Lower lobe of right lung (tissue), 2 donors: ENCODE results near the gene TOP2A. TPM values are rescaled to one million over a fixed set of nuclear protein-coding genes. Genes with fewer than 3 reads are reported as not detected.

Experiments
- ATAC-seq, 2 donors: fragments of 200-7000 bp; cut with Tn5 transposase; one replicate each; pipeline ENCODE4 v1.9.1; 2020 to 2022; ENCODE audit warnings: mild to moderate bottlenecking in 2 of 2, moderate library complexity in 2 of 2
- DNase-seq: peaks from one replicate; pipeline ENCODE4 v3.0.0-alpha.2; 2020
- H3K27ac ChIP-seq: fragments of 200-600 bp; one replicate; pipeline ENCODE4 v1.8.0; 2022
- H3K27me3 ChIP-seq: fragments of 200-600 bp; one replicate; pipeline ENCODE4 v1.8.0; 2022; ENCODE audit warnings: low read depth
- H3K36me3 ChIP-seq: fragments of 200-600 bp; one replicate; pipeline ENCODE4 v1.8.0; 2022; ENCODE audit warnings: mild to moderate bottlenecking
- H3K4me1 ChIP-seq: fragments of 200-600 bp; one replicate; pipeline ENCODE4 v1.8.0; 2022
- H3K4me3 ChIP-seq: fragments of 200-600 bp; one replicate; pipeline ENCODE4 v1.8.0; 2022; ENCODE audit warnings: mild to moderate bottlenecking
- H3K9me3 ChIP-seq: fragments of 200-600 bp; one replicate; pipeline ENCODE4 v1.8.0; 2022
- intact Hi-C: fragments of 100-400 bp; cut with DNase I; formaldehyde crosslinking; loops from one replicate; pipeline ENCODE4 v1.11.0; 2022
- total RNA-seq: library from RNA; stranded (reverse); fragmentation: NEBNext Ultra II Directional; extraction: Animal tissue kit (Norgen Biotek cat#: 25700); gene quantifications from one replicate; pipeline ENCODE4 v1.2.1, GENCODE V29; 2021
- TF ChIP-seq, protein P1 (sequence below): fragments of 200-600 bp; IDR thresholded peaks from one replicate; pipeline ENCODE4 v1.8.0; 2022; ENCODE audit warnings: antibody characterized with exemption, mild to moderate bottlenecking
- donor health status: DM: no; HTN: yes; CAD: no; lungs with severe emphysema.

The TOP2A gene
- total RNA-seq, 1 donor from 2014 or later = 6.7 TPM

DNA sequence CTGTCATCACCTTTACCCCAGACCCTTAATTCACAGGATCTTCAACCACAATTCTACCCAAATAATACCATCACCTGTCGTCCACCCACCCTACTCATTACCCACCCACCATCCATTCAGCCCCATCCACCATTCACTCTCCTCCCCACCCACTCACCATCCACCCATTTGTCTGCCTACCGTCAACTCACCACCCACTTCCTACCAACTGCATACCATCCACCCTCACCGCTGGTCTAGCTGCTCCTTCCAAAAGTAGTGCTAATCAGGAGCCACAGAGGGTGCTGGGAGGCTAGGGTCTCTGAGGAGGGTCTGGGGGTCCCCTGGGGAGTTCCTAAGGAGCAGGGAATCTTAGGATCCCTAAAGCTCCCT is 13.5 kb upstream of the TOP2A start:
- Histone ChIP-seq H3K27ac (no peak overlapping the region), H3K36me3 (no peaks in the 10 kb centered on the region), H3K27me3 (no peaks in the 10 kb centered on the region), H3K4me1 (peaks cover 12% of the 10 kb centered on the region), H3K9me3 (no peaks in the 10 kb centered on the region), H3K4me3 (no peak overlapping the region)
- ATAC-seq (no peak), DNase-seq (no peak)
- TF ChIP-seq, protein P1, sequence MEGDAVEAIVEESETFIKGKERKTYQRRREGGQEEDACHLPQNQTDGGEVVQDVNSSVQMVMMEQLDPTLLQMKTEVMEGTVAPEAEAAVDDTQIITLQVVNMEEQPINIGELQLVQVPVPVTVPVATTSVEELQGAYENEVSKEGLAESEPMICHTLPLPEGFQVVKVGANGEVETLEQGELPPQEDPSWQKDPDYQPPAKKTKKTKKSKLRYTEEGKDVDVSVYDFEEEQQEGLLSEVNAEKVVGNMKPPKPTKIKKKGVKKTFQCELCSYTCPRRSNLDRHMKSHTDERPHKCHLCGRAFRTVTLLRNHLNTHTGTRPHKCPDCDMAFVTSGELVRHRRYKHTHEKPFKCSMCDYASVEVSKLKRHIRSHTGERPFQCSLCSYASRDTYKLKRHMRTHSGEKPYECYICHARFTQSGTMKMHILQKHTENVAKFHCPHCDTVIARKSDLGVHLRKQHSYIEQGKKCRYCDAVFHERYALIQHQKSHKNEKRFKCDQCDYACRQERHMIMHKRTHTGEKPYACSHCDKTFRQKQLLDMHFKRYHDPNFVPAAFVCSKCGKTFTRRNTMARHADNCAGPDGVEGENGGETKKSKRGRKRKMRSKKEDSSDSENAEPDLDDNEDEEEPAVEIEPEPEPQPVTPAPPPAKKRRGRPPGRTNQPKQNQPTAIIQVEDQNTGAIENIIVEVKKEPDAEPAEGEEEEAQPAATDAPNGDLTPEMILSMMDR = no peak
- intact Hi-C loops = no loop called here

DNA sequence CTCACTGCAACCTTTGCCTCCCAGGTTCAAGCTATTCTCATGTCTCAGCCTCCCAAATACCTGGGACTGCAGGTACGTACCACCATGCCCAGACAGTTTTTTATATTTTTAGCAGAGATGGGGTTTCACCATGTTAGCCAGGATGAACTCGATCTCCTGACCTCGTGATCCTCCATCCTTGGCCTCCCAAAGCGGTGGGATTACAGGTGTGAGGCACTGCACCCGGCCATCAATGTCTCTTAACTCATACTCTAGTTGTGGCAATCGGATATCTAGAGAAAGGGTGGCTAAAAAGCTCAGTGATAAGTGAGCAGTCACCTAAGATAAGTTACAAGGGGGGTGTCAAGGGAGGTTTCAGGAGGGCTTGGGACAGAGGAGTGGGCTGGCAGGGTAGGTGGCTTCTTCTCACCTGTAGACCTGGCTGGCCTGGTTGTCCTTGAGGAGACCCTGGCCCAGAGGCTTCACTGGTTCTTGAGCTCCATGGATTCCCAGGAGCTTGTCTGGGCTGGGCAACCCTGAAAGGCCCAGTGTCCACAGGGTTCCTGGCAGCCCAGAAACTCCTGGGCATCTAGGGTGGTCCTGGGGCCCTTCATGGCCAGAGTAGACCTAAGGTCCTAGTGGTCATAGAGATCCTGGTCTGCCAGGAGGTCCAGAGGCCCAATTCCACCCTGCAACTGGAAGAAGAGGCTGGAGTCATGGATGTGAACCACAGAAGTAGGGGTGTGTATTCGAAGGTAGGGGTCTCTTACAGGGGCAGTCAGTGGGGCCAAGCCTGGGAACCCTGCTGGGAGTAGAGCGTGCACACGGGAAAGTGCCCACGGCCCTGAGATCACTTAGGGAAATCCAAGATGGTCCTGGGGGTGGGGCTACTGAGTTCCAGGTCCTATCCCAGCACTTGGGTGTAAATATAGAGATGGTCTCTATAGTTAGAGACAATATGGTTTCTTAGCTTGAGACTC is 12.9 kb upstream of the TOP2A start:
- intact Hi-C loops = no loop called here
- Histone ChIP-seq H3K36me3 (no peaks in the 10 kb centered on the region), H3K4me1 (peaks cover 12% of the 10 kb centered on the region), H3K27ac (no peak overlapping the region), H3K9me3 (no peaks in the 10 kb centered on the region), H3K27me3 (no peaks in the 10 kb centered on the region), H3K4me3 (no peak overlapping the region)
- DNase-seq = no peak
- TF ChIP-seq, protein P1 = no peak
- no peak for ATAC-seq

DNA sequence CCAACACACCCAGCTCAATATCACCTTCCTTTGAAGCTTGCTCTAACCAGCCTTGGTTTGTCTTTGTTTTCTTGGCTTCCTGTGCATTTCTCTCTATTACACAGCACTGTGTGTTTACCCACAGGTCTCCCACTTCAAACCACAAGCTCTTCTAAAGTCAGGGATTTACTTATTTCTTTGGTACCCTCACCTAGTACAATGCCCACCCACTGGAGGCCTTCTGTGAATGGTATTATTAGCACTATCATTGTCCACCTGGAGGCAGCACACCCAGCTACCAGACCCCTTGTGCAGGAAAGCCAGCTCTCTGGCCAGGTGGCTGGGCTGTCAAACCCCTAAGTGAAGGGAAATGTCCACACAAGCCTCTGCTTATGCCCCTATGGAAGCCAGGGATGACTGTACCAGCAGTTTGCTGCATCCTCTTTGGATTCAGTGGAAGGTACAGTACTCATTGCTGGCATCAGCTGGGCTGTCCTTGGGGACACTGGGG is 9.4 kb upstream of the TOP2A start:
- no peak for DNase-seq
- ATAC-seq = no peak
- Histone ChIP-seq H3K27me3 (no peaks in the 10 kb centered on the region), H3K4me3 (no peak overlapping the region), H3K9me3 (no peaks in the 10 kb centered on the region), H3K36me3 (no peaks in the 10 kb centered on the region), H3K4me1 (no peaks in the 10 kb centered on the region), H3K27ac (no peak overlapping the region)
- intact Hi-C loops = no loop called here
- TF ChIP-seq, protein P1 = no peak

DNA sequence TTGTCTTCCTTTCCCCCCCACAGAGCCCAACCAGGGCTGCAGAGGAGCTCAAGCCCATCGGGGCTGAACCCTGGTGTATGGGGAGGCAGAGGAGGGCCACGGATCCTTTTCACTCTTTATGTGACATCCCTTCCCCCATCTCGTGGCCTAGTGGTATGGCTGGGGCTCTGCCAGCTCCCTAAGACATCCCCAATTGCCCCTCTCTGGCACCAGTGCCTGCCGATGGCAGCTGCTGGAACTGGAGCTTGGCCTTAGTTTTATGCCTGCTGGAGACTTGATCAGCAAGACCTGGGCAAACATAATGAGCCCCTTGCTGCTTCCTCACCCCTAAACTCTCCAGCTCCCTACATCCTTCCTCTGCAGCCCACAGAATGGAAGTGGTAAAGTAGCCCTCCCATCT is 8.0 kb upstream of the TOP2A start:
- DNase-seq (no peak), ATAC-seq (no peak)
- intact Hi-C loops = no loop called here
- Histone ChIP-seq H3K9me3 (no peaks in the 10 kb centered on the region), H3K4me3 (no peak overlapping the region), H3K27ac (no peak overlapping the region), H3K36me3 (no peaks in the 10 kb centered on the region), H3K4me1 (no peaks in the 10 kb centered on the region), H3K27me3 (no peaks in the 10 kb centered on the region)
- TF ChIP-seq, protein P1 = no peak

DNA sequence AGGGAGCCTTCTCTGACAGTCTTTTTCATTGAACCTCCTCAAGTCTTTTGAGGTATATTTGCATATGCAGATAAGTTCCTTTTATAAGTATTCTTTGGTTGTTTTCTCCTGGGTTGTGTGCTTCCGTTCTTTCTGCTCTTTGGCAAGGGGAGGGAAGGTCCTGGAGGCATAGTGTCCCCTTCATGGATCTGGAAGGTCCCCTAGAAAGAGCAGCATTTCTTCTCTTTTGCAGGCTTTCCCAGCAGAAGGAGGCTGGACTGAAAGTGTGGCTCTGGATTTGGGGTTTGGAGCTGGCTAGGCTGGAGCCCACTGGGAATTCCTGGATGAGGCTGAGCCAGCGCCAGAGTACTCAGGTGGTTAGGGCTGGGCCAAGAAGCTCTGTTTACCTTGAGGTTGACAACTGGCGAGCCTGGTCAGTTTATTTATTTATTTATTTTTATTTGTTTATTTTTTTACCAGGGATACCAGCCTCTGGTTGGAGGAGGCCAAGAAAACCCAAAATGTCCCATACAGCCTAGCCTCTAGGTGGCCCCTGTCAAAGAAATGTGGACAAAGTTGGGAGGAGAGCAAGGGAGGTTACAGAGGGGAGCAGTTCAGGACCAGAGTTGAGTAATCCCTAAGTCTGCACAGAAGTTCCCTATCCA is 5.4 kb upstream of the TOP2A start:
- no peak for ATAC-seq

More for the DNA sequence above, 5.4 kb upstream of the TOP2A start:
- H3K27ac ChIP-seq = no peak overlapping the region
- no peak overlapping the region for H3K4me3 ChIP-seq
- H3K4me1 ChIP-seq = peaks cover 19% of the 10 kb centered on the region
- H3K36me3 ChIP-seq = no peaks in the 10 kb centered on the region
- H3K9me3 ChIP-seq = no peaks in the 10 kb centered on the region
- intact Hi-C loops = no loop called here
- TF ChIP-seq, protein P1 = no peak
- no peak for DNase-seq
- no peaks in the 10 kb centered on the region for H3K27me3 ChIP-seq
